ENCODE results near the gene CPNE1.

GRCh38 chr20:35669681-35670080 is 5.0 kb upstream of the CPNE1 start:
- TF ChIP-seq MXI1 (IDR thresholded peaks at IDR 0.05; ENCODE audit: low read depth, low read length) (no peak), FOXK2 (IDR thresholded peaks at IDR 0.05) (no peak), POLR2AphosphoS5 (IDR thresholded peaks at IDR 0.05; ENCODE audit: low read length) (no peak), EZH2 (IDR thresholded peaks at IDR 0.05; ENCODE audit: borderline replicate concordance, control insufficient read depth, low read depth, low read length) (no peak), RAD21 (IDR thresholded peaks at IDR 0.05; ENCODE audit: insufficient read depth, low read depth, low read length) (no peak), ESRRA (IDR thresholded peaks at IDR 0.05; ENCODE audit: low read length) (no peak), CTCF (IDR thresholded peaks at IDR 0.05 in 2 of 3, conservative IDR thresholded peaks at IDR 0.05 in 1 of 3; ENCODE audit: control insufficient read depth in 2 of 3, extremely low read depth in 1 of 3, insufficient read depth in 1 of 3, low read depth in 3 of 3, low read length in 3 of 3) (no peak)

All from GM12878 (cell line).